Measurements from ENCODE around the gene ADCY1. TPM values are rescaled to one million over a fixed set of nuclear protein-coding genes. Genes with fewer than 3 reads are reported as not detected.

ADCY1 gene
- total and polyA plus RNA-seq, 2 donors = 0.27 to 0.38 TPM

DNA sequence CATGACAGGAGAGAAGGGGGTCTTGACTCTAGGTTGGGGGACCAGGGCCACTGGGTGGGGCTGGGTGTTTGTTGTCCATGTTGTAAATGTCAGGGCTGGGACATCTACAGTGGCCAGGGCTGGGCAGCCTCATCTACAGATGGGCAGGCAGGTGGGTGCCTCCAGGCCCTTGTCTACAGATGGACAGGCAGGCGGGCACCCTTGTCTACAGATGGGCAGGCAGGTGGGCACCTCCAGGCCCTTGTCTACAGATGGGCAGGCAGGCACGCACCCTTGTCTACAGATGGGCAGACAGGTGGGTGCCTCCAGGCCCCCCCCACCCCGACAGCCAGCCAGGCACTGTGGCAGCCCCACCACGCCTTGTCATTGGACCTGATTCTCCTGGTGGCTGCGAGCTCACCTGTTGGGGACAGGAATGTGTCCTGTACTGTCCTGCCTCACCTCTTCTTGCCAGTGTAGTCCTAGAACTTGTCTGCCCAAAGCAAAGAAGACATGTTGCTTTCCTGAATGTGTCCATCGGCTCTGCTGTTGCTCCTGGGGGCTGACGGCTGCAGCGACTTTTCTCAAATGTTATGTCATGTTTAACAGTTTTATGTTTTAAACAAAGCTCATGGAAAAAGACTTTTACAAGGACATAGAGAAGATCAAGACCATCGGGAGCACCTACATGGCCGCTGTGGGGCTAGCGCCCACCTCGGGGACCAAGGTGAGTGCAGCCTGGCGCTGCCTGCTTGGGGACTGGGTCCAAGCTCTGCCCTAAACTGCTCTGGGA, 129.9 kb downstream of the ADCY1 start:
- WGBS = 89% methylated on average over 13 of the region's 13 CpGs
- no peaks in the 10 kb centered on the region for H3K4me1 ChIP-seq (ENCODE audit: control insufficient read depth in 2 of 2, insufficient read depth in 2 of 2, low read length in 2 of 2)
- H3K9me3 ChIP-seq (ENCODE audit: control insufficient read depth in 2 of 2, insufficient read depth in 1 of 2, low read length in 1 of 2) = peaks cover 0 to 3% of the 10 kb centered on the region in 2 donors
- H3K27me3 ChIP-seq (ENCODE audit: control insufficient read depth in 2 of 2, insufficient read depth in 1 of 2, low read length in 1 of 2) = no peaks in the 10 kb centered on the region
- H3K36me3 ChIP-seq (ENCODE audit: control insufficient read depth in 2 of 2, insufficient read depth in 2 of 2, low read length in 1 of 2) = no peaks in the 10 kb centered on the region
- no peak overlapping the region for H3K27ac ChIP-seq (ENCODE audit: low read depth in 1 of 2, low read length in 1 of 2)
- H3K4me3 ChIP-seq (ENCODE audit: low read length in 2 of 2) = no peak overlapping the region
- no peak for DNase-seq (ENCODE audit: low read depth in 6 of 9, low spot score in 9 of 9)

GRCh38 chr7:45704683-45705016, 130.5 kb downstream of the ADCY1 start:
- no peak for DNase-seq (ENCODE audit: low read depth in 6 of 9, low spot score in 9 of 9)
- H3K36me3 ChIP-seq (ENCODE audit: control insufficient read depth in 2 of 2, insufficient read depth in 2 of 2, low read length in 1 of 2) = no peaks in the 10 kb centered on the region
- H3K4me1 ChIP-seq (ENCODE audit: control insufficient read depth in 2 of 2, insufficient read depth in 2 of 2, low read length in 2 of 2) = no peaks in the 10 kb centered on the region
- no peak overlapping the region for H3K27ac ChIP-seq (ENCODE audit: low read depth in 1 of 2, low read length in 1 of 2)
- peaks cover 0 to 3% of the 10 kb centered on the region in 2 donors for H3K9me3 ChIP-seq (ENCODE audit: control insufficient read depth in 2 of 2, insufficient read depth in 1 of 2, low read length in 1 of 2)
- WGBS = 83% methylated on average over 3 of the region's 3 CpGs
- H3K27me3 ChIP-seq (ENCODE audit: control insufficient read depth in 2 of 2, insufficient read depth in 1 of 2, low read length in 1 of 2) = no peaks in the 10 kb centered on the region
- no peak overlapping the region for H3K4me3 ChIP-seq (ENCODE audit: low read length in 2 of 2)

DNA sequence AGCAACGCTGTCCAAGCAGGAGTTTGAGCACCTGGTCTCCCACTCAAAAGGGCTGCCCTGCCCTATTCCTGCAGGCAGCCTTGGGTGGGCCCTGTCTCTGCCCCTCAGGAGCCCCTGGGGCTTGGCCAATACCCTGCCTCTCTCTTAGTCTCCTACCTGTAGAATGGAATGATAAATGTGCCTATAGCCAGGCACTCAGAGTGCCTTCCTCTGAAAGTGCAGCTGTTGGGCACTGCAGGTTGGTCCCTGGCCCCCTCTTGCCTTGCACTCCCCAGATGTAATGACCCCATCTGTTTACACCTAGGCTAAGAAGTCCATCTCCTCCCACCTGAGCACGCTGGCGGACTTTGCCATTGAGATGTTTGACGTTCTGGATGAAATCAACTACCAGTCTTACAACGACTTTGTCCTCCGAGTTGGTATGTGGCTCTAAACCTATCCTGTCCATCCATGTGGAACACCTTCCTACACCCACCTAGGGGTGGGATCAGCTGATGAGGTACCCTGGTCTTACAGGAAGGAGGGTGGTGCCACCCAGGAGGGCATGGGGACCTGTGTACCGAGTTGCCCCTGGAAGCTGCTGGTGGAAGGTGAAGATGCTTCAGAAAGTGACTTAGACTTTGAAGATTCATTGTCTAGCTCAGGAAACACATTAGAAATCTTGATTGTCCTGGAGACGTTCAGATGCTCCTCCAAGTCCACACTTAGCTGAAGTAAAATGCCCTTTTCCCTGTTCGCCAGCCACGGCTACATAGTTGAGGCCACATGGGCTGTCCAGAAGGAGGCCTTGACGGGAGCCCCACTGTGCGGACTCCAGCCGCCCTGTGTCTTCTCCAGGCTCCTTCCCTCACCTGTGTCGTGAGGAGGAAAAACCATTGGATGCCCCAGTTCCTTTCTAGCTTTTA, 134.1 kb downstream of the ADCY1 start:
- Histone ChIP-seq H3K27me3 (ENCODE audit: control insufficient read depth in 2 of 2, insufficient read depth in 1 of 2, low read length in 1 of 2) (no peaks in the 10 kb centered on the region), H3K27ac (ENCODE audit: low read depth in 1 of 2, low read length in 1 of 2) (no peak overlapping the region), H3K4me1 (ENCODE audit: control insufficient read depth in 2 of 2, insufficient read depth in 2 of 2, low read length in 2 of 2) (no peaks in the 10 kb centered on the region), H3K9me3 (ENCODE audit: control insufficient read depth in 2 of 2, insufficient read depth in 1 of 2, low read length in 1 of 2) (peaks cover 0 to 3% of the 10 kb centered on the region in 2 donors), H3K4me3 (ENCODE audit: low read length in 2 of 2) (no peak overlapping the region), H3K36me3 (ENCODE audit: control insufficient read depth in 2 of 2, insufficient read depth in 2 of 2, low read length in 1 of 2) (no peaks in the 10 kb centered on the region)
- DNase-seq (ENCODE audit: low read depth in 6 of 9, low spot score in 9 of 9) = no peak
- 93% methylated on average over 14 of the region's 14 CpGs for WGBS

GRCh38 chr7:45709168-45710042, 135.2 kb downstream of the ADCY1 start:
- WGBS = 93% methylated on average over 14 of the region's 14 CpGs
- no peak for DNase-seq (ENCODE audit: low read depth in 6 of 9, low spot score in 9 of 9)

DNA sequence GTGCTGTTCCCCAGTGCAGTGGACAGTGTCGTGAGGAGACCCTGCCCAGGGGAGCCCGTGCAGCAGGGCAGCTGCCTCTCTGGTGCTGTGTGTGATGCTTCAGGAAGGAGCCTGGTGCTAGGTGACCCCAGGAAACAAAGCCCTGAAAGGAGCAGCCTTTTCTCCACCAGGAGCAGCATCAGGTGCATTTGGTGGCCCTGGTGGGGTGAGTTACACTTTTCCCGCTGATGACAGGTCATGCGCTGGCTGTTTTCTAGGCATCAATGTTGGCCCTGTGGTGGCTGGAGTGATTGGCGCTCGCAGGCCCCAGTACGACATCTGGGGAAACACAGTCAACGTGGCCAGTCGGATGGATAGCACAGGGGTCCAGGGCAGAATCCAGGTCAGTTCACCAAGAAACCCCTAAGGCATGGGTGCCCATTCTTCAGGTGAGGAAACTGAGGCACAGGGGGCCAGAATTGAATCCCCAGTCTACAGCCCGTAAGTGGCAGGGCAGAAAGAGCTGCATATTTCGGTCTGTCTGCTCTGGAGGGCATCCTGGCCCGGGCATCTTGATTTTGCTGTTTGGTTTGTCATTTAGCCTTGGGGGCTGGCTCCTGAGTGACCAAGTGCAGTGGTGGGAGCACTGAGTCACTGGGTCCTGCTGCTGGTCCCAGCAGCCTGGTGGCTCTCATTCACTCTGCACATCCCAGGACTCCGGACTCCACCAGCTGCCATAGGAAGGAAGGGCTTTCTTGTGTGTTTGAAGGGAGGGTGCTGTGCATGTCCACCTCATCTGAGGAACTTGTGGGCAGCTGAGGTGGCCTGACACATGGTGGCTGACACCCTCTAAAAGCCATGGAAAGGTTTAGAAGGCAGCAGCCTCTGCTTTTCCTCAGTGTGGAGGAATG, 136.3 kb downstream of the ADCY1 start:
- no peak overlapping the region for H3K27ac ChIP-seq (ENCODE audit: low read depth in 1 of 2, low read length in 1 of 2)
- WGBS = 93% methylated on average over 13 of the region's 13 CpGs
- H3K4me1 ChIP-seq (ENCODE audit: control insufficient read depth in 2 of 2, insufficient read depth in 2 of 2, low read length in 2 of 2) = no peaks in the 10 kb centered on the region
- H3K4me3 ChIP-seq (ENCODE audit: low read length in 2 of 2) = no peak overlapping the region
- peaks cover 0 to 3% of the 10 kb centered on the region in 2 donors for H3K9me3 ChIP-seq (ENCODE audit: control insufficient read depth in 2 of 2, insufficient read depth in 1 of 2, low read length in 1 of 2)
- H3K36me3 ChIP-seq (ENCODE audit: control insufficient read depth in 2 of 2, insufficient read depth in 2 of 2, low read length in 1 of 2) = no peaks in the 10 kb centered on the region
- no peaks in the 10 kb centered on the region for H3K27me3 ChIP-seq (ENCODE audit: control insufficient read depth in 2 of 2, insufficient read depth in 1 of 2, low read length in 1 of 2)
- no peak for DNase-seq (ENCODE audit: low read depth in 6 of 9, low spot score in 9 of 9)

More at GRCh38 chr7:45709168-45710042, 135.2 kb downstream of the ADCY1 start:
- H3K27ac ChIP-seq (ENCODE audit: low read depth in 1 of 2, low read length in 1 of 2) = no peak overlapping the region
- H3K9me3 ChIP-seq (ENCODE audit: control insufficient read depth in 2 of 2, insufficient read depth in 1 of 2, low read length in 1 of 2) = peaks cover 0 to 3% of the 10 kb centered on the region in 2 donors
- H3K36me3 ChIP-seq (ENCODE audit: control insufficient read depth in 2 of 2, insufficient read depth in 2 of 2, low read length in 1 of 2) = no peaks in the 10 kb centered on the region
- no peak overlapping the region for H3K4me3 ChIP-seq (ENCODE audit: low read length in 2 of 2)
- no peaks in the 10 kb centered on the region for H3K4me1 ChIP-seq (ENCODE audit: control insufficient read depth in 2 of 2, insufficient read depth in 2 of 2, low read length in 2 of 2)
- H3K27me3 ChIP-seq (ENCODE audit: control insufficient read depth in 2 of 2, insufficient read depth in 1 of 2, low read length in 1 of 2) = no peaks in the 10 kb centered on the region

DNA sequence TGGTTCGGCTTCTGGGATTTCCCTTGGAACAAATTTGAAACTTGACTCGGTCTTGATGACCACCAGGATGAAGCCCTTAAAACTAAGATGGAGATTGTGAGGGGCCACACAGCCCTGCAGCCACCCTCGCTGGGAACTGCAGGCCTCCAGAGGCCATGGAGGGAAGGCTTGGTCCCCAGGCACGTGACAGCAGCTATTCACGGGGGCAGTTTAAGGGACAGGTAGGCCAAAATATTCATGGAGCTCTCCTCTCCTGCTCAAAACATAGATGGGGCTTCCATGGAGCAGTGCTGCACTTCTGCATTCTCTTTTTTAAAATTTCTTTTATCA, 137.0 kb downstream of the ADCY1 start:
- no peak overlapping the region for H3K27ac ChIP-seq (ENCODE audit: low read depth in 1 of 2, low read length in 1 of 2)
- H3K27me3 ChIP-seq (ENCODE audit: control insufficient read depth in 2 of 2, insufficient read depth in 1 of 2, low read length in 1 of 2) = no peaks in the 10 kb centered on the region
- H3K9me3 ChIP-seq (ENCODE audit: control insufficient read depth in 2 of 2, insufficient read depth in 1 of 2, low read length in 1 of 2) = peaks cover 0 to 3% of the 10 kb centered on the region in 2 donors
- H3K36me3 ChIP-seq (ENCODE audit: control insufficient read depth in 2 of 2, insufficient read depth in 2 of 2, low read length in 1 of 2) = no peaks in the 10 kb centered on the region
- DNase-seq (ENCODE audit: low read depth in 6 of 9, low spot score in 9 of 9) = no peak
- no peaks in the 10 kb centered on the region for H3K4me1 ChIP-seq (ENCODE audit: control insufficient read depth in 2 of 2, insufficient read depth in 2 of 2, low read length in 2 of 2)
- no peak overlapping the region for H3K4me3 ChIP-seq (ENCODE audit: low read length in 2 of 2)
- 95% methylated on average over 5 of the region's 5 CpGs for WGBS

DNA sequence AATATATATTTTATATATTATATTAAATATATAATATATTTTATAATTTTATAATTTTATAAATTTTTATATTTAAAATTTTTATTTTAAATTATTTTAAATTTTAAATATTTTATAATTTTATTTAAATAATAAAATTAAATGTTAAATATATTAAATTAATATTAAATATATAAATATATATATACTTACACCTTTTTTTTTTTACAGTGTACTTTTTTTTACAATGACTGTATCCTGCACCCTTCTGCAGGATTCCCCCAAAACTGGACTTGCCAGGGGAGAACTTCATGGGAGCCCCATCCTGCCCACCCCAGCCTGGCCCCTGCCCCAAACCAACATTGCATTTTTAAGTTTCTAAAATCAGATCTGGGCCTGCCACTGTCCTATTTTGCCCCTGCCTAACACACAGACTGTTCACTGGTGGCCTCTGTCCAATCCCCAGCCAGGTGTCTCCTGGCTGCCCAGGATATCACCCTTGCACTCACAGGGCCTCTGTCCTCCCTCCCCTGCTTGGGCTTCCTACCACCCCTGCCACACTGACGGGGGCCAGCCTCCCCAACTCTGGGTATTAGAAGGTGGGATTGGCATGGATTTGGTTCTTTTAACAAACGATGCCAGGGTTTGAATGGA, 138.0 kb downstream of the ADCY1 start:
- 94% methylated on average over 2 of the region's 2 CpGs for WGBS
- Histone ChIP-seq H3K36me3 (ENCODE audit: control insufficient read depth in 2 of 2, insufficient read depth in 2 of 2, low read length in 1 of 2) (no peaks in the 10 kb centered on the region), H3K9me3 (ENCODE audit: control insufficient read depth in 2 of 2, insufficient read depth in 1 of 2, low read length in 1 of 2) (peaks cover 0 to 3% of the 10 kb centered on the region in 2 donors), H3K4me3 (ENCODE audit: low read length in 2 of 2) (no peak overlapping the region), H3K27ac (ENCODE audit: low read depth in 1 of 2, low read length in 1 of 2) (no peak overlapping the region), H3K27me3 (ENCODE audit: control insufficient read depth in 2 of 2, insufficient read depth in 1 of 2, low read length in 1 of 2) (no peaks in the 10 kb centered on the region), H3K4me1 (ENCODE audit: control insufficient read depth in 2 of 2, insufficient read depth in 2 of 2, low read length in 2 of 2) (no peaks in the 10 kb centered on the region)
- no peak for DNase-seq (ENCODE audit: low read depth in 6 of 9, low spot score in 9 of 9)
